Gastrocnemius medialis (tissue), 4 donors: ENCODE measurements around the gene PRR15. TPM values are rescaled to one million over a fixed set of nuclear protein-coding genes. Genes with fewer than 3 reads are reported as not detected.

Experiments
- ATAC-seq, 2 donors: fragments of 150-250 bp; one replicate each; pipeline ENCODE4 v1.9.1; 2016
- DNase-seq, 2 donors: peaks; one replicate each; pipeline ENCODE4 v3.0.0-alpha.2; 2019
- H3K27ac ChIP-seq, 4 donors: fragments of 200-600 bp; sonication (generic); 1 replicate in 1 of 4; 2 replicates in 3 of 4; pipeline ENCODE4 v1.5.1; 2016 to 2018; ENCODE audit warnings: mild to moderate bottlenecking in 2 of 4, moderate library complexity in 1 of 4
- H3K27me3 ChIP-seq, 3 donors: fragments of 200-600 bp; sonication (generic) in 2 of 3; 1 replicate in 1 of 3; 2 replicates in 2 of 3; pipeline versions ENCODE4 v1.5.1 to v1.6.0; 2016 to 2019; ENCODE audit warnings: mild to moderate bottlenecking in 1 of 3, moderate library complexity in 1 of 3
- H3K36me3 ChIP-seq, 2 donors: fragments of 200-600 bp; sonication (generic) in 1 of 2; one replicate each; pipeline ENCODE4 v1.5.1; 2017 to 2018
- H3K4me1 ChIP-seq, 2 donors: fragments of 200-600 bp; sonication (generic) in 1 of 2; one replicate each; pipeline ENCODE4 v1.5.1; 2016 to 2017; ENCODE audit warnings: mild to moderate bottlenecking in 2 of 2
- H3K4me3 ChIP-seq, 4 donors: fragments of 200-600 bp; sonication (generic) in 3 of 4; 1 replicate in 1 of 4; 2 replicates in 3 of 4; pipeline ENCODE4 v1.5.1; 2016 to 2019; ENCODE audit warnings: mild to moderate bottlenecking in 2 of 4
- H3K9me3 ChIP-seq, 3 donors: fragments of 200-600 bp; sonication (generic) in 2 of 3; 1 replicate in 1 of 3; 2 replicates in 2 of 3; pipeline ENCODE4 v1.5.1; 2016 to 2019
- POLR2A ChIP-seq, 2 donors: fragments of 450-650 bp; IDR thresholded peaks; one replicate each; pipeline ENCODE4 v1.6.1; 2017; ENCODE audit warnings: antibody characterized with exemption in 2 of 2, mild to moderate bottlenecking in 2 of 2, moderate library complexity in 2 of 2
- in situ Hi-C, 4 donors: fragments of 200-750 bp; cut with MboI; loops; one replicate each; pipeline versions ENCODE4 v1.15.0 to v1.8.0; 2017; ENCODE audit warnings: low sequenced_read_pairs in 4 of 4
- intact Hi-C: fragments of 100-400 bp; cut with DNase I; formaldehyde crosslinking; loops from one replicate; pipeline ENCODE4 v1.15.1; 2023; ENCODE audit warnings: low total_unique reads
- total RNA-seq, 4 donors: library from RNA; depleted of rRNA; stranded (reverse); fragments of >200 nt; gene quantifications; one replicate each; pipeline versions ENCODE4 v1.1.0 to v1.2.3, GENCODE V29; 2016
- TF ChIP-seq, protein P1 (sequence below), 5 experiments: fragments of 450-650 bp in 3 of 5; fragments of 200-600 bp in 2 of 5; sonication (generic) in 2 of 5; IDR thresholded peaks in 4 of 5; conservative IDR thresholded peaks in 1 of 5; 1 replicate in 4 of 5; 2 replicates in 1 of 5; pipeline ENCODE4 v1.5.1; 2016 to 2019; ENCODE audit warnings: antibody characterized with exemption in 5 of 5, mild to moderate bottlenecking in 3 of 5, moderate library complexity in 3 of 5

The PRR15 gene
- total RNA-seq, 4 donors from 2014 or later: 0.20 to 1.3 TPM; not detected in 2

DNA sequence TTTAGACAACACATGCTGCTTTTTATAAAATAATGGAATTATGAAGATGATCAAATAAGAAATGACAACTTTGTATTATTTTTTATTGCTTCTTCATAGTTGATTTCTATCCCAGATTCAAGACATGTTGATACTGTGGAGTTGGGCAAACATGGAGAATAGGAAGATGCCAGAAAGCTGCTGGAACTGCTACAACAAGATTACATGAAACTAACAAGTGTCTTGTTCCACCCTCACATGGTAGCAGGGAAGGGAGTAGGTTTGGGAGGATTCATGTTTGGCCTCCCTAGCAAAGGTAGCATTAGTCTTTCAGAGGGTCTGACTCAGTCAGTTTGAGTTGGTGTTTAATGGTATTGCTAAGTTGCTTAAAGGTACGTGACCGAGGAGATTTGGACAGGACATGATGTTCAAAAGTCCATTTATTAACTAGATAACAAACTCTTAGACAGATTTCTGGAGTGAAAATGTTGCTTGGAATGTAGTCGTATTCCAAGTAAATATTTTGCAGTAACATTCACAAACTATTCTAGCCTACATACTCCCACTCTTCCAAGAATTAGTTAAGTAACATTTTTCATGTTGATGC lies 33.1 kb downstream of the PRR15 start:
- TF ChIP-seq, protein P1, sequence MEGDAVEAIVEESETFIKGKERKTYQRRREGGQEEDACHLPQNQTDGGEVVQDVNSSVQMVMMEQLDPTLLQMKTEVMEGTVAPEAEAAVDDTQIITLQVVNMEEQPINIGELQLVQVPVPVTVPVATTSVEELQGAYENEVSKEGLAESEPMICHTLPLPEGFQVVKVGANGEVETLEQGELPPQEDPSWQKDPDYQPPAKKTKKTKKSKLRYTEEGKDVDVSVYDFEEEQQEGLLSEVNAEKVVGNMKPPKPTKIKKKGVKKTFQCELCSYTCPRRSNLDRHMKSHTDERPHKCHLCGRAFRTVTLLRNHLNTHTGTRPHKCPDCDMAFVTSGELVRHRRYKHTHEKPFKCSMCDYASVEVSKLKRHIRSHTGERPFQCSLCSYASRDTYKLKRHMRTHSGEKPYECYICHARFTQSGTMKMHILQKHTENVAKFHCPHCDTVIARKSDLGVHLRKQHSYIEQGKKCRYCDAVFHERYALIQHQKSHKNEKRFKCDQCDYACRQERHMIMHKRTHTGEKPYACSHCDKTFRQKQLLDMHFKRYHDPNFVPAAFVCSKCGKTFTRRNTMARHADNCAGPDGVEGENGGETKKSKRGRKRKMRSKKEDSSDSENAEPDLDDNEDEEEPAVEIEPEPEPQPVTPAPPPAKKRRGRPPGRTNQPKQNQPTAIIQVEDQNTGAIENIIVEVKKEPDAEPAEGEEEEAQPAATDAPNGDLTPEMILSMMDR (IDR thresholded peaks at IDR 0.05 in 4 of 5, conservative IDR thresholded peaks at IDR 0.05 in 1 of 5): no peak
- no peak for TF ChIP-seq POLR2A (IDR thresholded peaks at IDR 0.05)
- peak in 1 of 2 donors; percentile 11 for ATAC-seq
- H3K4me1 ChIP-seq: no peaks in the 10 kb centered on the region
- no peak overlapping the region for H3K4me3 ChIP-seq
- no peak overlapping the region for H3K27ac ChIP-seq
- no peaks in the 10 kb centered on the region for H3K36me3 ChIP-seq
- H3K27me3 ChIP-seq: no peaks in the 10 kb centered on the region
- DNase-seq: no peak
- intact Hi-C loops: no loop called here
- in situ Hi-C loops: no loop called here
- no peaks in the 10 kb centered on the region for H3K9me3 ChIP-seq

DNA sequence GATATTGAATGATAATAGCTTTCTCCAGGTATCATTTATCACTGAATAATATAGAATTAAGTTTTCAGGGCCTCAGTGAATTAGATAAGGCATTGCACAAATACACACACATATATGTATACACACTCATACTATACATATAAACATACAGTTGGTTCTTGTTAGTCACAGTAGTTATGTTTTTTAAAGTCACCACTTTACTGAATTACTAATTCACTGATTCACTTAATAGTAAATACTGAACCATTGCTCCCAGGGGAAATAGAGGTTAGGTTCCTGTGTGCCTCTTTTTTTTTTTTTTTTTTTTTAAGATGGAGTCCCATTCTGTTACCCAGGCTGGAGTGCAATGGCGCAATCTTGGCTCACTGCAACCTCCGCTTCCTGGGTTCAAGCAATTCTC lies 33.6 kb downstream of the PRR15 start:
- in situ Hi-C loops (no loop called here), intact Hi-C loops (no loop called here)
- Histone ChIP-seq H3K27me3 (no peaks in the 10 kb centered on the region), H3K36me3 (no peaks in the 10 kb centered on the region), H3K9me3 (no peaks in the 10 kb centered on the region), H3K4me1 (no peaks in the 10 kb centered on the region), H3K27ac (no peak overlapping the region), H3K4me3 (no peak overlapping the region)
- ATAC-seq (no peak), DNase-seq (no peak)
- TF ChIP-seq, protein P1 (IDR thresholded peaks at IDR 0.05 in 4 of 5, conservative IDR thresholded peaks at IDR 0.05 in 1 of 5): no peak
- no peak for TF ChIP-seq POLR2A (IDR thresholded peaks at IDR 0.05)

DNA sequence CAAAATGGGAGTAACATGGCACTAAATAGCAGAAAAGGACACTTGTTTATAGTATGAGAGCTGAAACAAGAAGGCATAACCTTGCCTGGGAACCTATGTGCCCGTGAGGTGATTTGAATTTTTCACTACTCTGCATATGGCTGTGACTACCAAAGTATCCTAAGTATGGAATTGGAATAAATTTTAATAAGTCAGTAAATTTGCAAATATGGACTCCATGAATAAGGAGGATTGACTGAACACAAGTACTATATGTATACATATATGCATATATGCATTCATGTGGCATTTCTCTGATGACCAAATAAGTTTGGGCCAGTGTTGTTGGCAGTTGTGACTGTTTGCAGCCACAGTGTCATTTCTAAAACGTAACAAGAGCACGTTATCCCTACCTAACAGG lies 34.5 kb downstream of the PRR15 start:
- no peaks in the 10 kb centered on the region for H3K27me3 ChIP-seq
- ATAC-seq: no peak
- no peaks in the 10 kb centered on the region for H3K4me1 ChIP-seq
- no peak overlapping the region for H3K4me3 ChIP-seq
- DNase-seq: no peak
- H3K36me3 ChIP-seq: no peaks in the 10 kb centered on the region
- in situ Hi-C loops (no loop called here), intact Hi-C loops (no loop called here)
- H3K27ac ChIP-seq: no peak overlapping the region
- no peaks in the 10 kb centered on the region for H3K9me3 ChIP-seq
- TF ChIP-seq, protein P1 (IDR thresholded peaks at IDR 0.05 in 4 of 5, conservative IDR thresholded peaks at IDR 0.05 in 1 of 5): no peak
- no peak for TF ChIP-seq POLR2A (IDR thresholded peaks at IDR 0.05)

DNA sequence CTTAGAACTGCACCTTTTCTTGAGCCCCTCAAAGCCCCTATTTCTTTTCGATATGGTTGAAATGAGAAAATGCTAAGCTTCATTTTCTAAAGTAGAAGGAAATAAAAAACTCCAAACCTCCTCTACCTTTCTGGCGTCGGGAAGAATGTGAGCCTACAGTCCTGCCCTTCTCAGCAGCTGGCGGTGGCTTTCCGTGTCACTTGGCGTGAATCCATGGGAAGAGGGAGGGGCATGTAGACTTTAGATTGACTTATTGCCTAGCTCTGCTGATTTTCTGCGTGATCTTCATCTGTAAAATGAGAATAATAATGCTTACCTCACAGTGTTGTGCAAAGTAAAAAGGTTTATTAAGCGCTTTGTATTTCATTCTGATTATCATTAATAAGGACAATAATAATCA lies 35.0 kb downstream of the PRR15 start:
- Histone ChIP-seq H3K4me1 (no peaks in the 10 kb centered on the region), H3K9me3 (no peaks in the 10 kb centered on the region), H3K36me3 (no peaks in the 10 kb centered on the region), H3K4me3 (no peak overlapping the region), H3K27ac (no peak overlapping the region), H3K27me3 (no peaks in the 10 kb centered on the region)
- no peak for TF ChIP-seq POLR2A (IDR thresholded peaks at IDR 0.05)
- TF ChIP-seq, protein P1 (IDR thresholded peaks at IDR 0.05 in 4 of 5, conservative IDR thresholded peaks at IDR 0.05 in 1 of 5): no peak
- intact Hi-C loops (no loop called here), in situ Hi-C loops (no loop called here)
- no peak for DNase-seq
- no peak for ATAC-seq

DNA sequence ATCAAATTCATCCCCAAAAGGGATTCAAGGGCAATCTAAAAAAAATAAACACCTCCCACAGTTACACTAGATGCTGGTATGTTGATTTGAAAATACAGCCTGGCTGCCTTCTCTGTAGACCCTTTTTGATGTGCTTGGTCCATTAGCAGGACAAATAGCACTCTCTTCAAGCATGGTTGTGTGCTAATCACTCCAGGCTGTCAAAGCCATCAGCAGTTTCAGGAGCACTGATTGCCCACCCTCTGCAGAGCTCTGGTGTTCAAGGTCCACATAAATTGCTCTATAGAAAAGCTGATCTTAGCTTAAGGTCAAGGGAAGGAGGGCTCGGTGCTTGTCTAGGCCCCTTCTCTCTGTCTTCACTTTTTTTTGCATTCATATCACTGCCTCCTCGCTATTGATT lies 35.4 kb downstream of the PRR15 start:
- no peak overlapping the region for H3K27ac ChIP-seq
- ATAC-seq (no peak), DNase-seq (no peak)
- H3K9me3 ChIP-seq: no peaks in the 10 kb centered on the region
- no peaks in the 10 kb centered on the region for H3K4me1 ChIP-seq
- intact Hi-C loops (no loop called here), in situ Hi-C loops (no loop called here)
- H3K4me3 ChIP-seq: no peak overlapping the region
- no peaks in the 10 kb centered on the region for H3K27me3 ChIP-seq
- H3K36me3 ChIP-seq: no peaks in the 10 kb centered on the region
- TF ChIP-seq, protein P1 (IDR thresholded peaks at IDR 0.05 in 4 of 5, conservative IDR thresholded peaks at IDR 0.05 in 1 of 5): no peak
- no peak for TF ChIP-seq POLR2A (IDR thresholded peaks at IDR 0.05)
